Esophagus squamous epithelium (tissue), 5 donors: Measurements from ENCODE around the gene PDLIM5. TPM values are rescaled to one million over a fixed set of nuclear protein-coding genes. Genes with fewer than 3 reads are reported as not detected.

Experiments
- DNase-seq: peaks from one replicate; lab custom pipeline; 2025; lab: John Stamatoyannopoulos, UW
- H3K27ac ChIP-seq, 4 donors: fragments of 200-600 bp; sonication (generic); one replicate each; pipeline ENCODE4 v1.5.1; 2016 to 2019; ENCODE audit warnings: mild to moderate bottlenecking in 1 of 4
- H3K27me3 ChIP-seq, 4 donors: fragments of 200-600 bp; sonication (generic); 1 replicate in 3 of 4; 2 replicates in 1 of 4; pipeline versions ENCODE4 v1.5.1 to v1.6.0; 2017 to 2021; ENCODE audit warnings: antibody characterized with exemption in 1 of 4
- H3K36me3 ChIP-seq, 3 donors: fragments of 200-600 bp; sonication (generic); one replicate each; pipeline ENCODE4 v1.5.1; 2016 to 2019
- H3K4me1 ChIP-seq, 3 donors: fragments of 200-600 bp; sonication (generic); one replicate each; pipeline ENCODE4 v1.5.1; 2017 to 2019
- H3K4me3 ChIP-seq, 4 donors: fragments of 200-600 bp; sonication (generic); 1 replicate in 3 of 4; 2 replicates in 1 of 4; pipeline ENCODE4 v1.5.1; 2016 to 2019; ENCODE audit warnings: mild to moderate bottlenecking in 2 of 4, moderate library complexity in 1 of 4
- H3K9me3 ChIP-seq, 3 donors: fragments of 200-600 bp; sonication (generic); one replicate each; pipeline ENCODE4 v1.5.1; 2016 to 2019
- POLR2A ChIP-seq, 4 donors: fragments of 450-650 bp; IDR thresholded peaks; one replicate each; pipeline ENCODE4 v1.6.1; 2017; ENCODE audit warnings: antibody characterized with exemption in 4 of 4, mild to moderate bottlenecking in 4 of 4, moderate library complexity in 3 of 4
- WGBS, 2 donors: methylation state at CpG; one replicate each; pipeline ENCODE4 v1.1.5; 2018; 5-methylcytosine and 5-hydroxymethylcytosine counted together
- intact Hi-C: fragments of 100-400 bp; cut with DNase I; formaldehyde crosslinking; loops from one replicate; pipeline ENCODE4 v1.15.0; 2022
- total RNA-seq, 4 donors: library from RNA; depleted of rRNA; stranded (reverse); fragments of >200 nt; gene quantifications; one replicate each; pipeline ENCODE4 v1.1.0, GENCODE V29; 2016
- TF ChIP-seq, protein P1 (sequence below), 6 experiments: fragments of 450-650 bp in 4 of 6; fragments of 200-600 bp in 2 of 6; sonication (generic) in 2 of 6; IDR thresholded peaks; one replicate each; pipeline ENCODE4 v1.5.1; 2016 to 2019; ENCODE audit warnings: antibody characterized with exemption in 6 of 6, mild to moderate bottlenecking in 4 of 6, moderate library complexity in 4 of 6
- donor health status: DM: yes; HTN: yes; CAD: no.

The PDLIM5 gene
- total RNA-seq, 4 donors from 2014 or later = 57.0 to 204 (median 157) TPM

DNA sequence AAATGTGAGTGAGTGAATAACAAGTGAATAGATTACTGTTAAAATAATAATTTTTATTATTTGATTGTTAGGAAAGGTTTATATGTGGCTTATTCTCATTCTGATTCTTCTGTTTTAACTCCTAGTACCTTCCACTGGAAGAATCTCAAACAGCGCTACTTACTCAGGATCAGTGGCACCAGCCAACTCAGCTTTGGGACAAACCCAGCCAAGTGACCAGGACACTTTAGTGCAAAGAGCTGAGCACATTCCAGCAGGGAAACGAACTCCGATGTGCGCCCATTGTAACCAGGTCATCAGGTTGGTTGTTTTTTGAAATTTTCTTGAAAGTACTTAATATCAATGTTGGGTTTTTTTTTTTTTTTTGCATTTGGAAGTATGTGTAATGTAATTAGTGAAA is 188.4 kb downstream of the PDLIM5 start:
- Histone ChIP-seq H3K27ac (no peak overlapping the region), H3K4me1 (no peaks in the 10 kb centered on the region), H3K27me3 (no peaks in the 10 kb centered on the region), H3K36me3 (peaks cover 0 to 85% (median 2%) of the 10 kb centered on the region in 3 donors), H3K4me3 (no peak overlapping the region), H3K9me3 (no peaks in the 10 kb centered on the region)
- intact Hi-C loops = no loop called here
- TF ChIP-seq POLR2A (IDR thresholded peaks at IDR 0.05) = no peak
- TF ChIP-seq, protein P1, sequence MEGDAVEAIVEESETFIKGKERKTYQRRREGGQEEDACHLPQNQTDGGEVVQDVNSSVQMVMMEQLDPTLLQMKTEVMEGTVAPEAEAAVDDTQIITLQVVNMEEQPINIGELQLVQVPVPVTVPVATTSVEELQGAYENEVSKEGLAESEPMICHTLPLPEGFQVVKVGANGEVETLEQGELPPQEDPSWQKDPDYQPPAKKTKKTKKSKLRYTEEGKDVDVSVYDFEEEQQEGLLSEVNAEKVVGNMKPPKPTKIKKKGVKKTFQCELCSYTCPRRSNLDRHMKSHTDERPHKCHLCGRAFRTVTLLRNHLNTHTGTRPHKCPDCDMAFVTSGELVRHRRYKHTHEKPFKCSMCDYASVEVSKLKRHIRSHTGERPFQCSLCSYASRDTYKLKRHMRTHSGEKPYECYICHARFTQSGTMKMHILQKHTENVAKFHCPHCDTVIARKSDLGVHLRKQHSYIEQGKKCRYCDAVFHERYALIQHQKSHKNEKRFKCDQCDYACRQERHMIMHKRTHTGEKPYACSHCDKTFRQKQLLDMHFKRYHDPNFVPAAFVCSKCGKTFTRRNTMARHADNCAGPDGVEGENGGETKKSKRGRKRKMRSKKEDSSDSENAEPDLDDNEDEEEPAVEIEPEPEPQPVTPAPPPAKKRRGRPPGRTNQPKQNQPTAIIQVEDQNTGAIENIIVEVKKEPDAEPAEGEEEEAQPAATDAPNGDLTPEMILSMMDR (IDR thresholded peaks at IDR 0.05) = no peak
- WGBS, 2 donors = 94 to 98% methylated on average over 4 of the region's 4 CpGs
- no peak for DNase-seq

DNA sequence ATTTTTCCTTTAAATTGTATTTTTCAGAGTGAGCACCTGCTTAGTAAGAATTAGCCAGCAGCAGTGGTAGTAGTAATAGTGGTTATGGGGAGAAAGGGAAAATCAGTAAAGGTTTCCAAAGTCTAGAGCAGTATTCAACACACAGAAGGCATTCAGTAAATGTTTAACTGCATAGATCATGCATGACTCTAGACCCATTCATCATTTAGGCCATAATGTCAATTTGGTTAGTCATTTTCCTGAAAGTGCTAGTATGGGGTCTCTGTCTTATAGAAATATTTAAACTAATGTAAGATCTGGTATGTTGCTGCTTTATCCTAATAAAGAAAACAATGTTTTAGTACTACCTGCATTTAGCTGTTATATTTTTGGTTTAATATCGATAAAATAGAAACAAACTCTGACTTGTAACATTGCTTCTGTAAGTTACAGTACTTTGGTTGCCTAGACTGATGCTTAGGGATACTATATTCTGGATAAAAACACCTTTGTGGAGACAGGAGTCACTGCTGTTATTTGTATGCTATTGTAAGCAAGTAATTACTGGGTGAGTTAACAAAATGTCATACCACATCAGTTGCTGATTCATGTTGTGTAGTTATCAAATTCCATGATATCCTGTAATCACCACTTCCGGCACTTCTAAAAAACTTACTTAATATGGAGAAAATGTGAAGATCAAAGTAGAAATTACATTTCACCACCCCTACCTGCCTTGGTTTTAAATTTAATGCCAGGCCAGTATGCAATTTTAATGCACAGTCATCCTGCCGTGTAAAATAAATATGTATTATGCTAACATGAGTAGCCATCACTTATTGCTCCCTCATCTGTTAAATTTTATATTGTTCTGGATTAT is 190.2 kb downstream of the PDLIM5 start:
- Histone ChIP-seq H3K36me3 (peaks cover 0 to 95% (median 2%) of the 10 kb centered on the region in 3 donors), H3K27me3 (no peaks in the 10 kb centered on the region), H3K4me1 (no peaks in the 10 kb centered on the region), H3K9me3 (no peaks in the 10 kb centered on the region), H3K27ac (no peak overlapping the region), H3K4me3 (no peak overlapping the region)
- WGBS, 2 donors = 86 to 97% methylated on average over 3 of the region's 3 CpGs
- TF ChIP-seq, protein P1 (IDR thresholded peaks at IDR 0.05) = no peak
- no peak for TF ChIP-seq POLR2A (IDR thresholded peaks at IDR 0.05)
- intact Hi-C loops = no loop called here
- no peak for DNase-seq

DNA sequence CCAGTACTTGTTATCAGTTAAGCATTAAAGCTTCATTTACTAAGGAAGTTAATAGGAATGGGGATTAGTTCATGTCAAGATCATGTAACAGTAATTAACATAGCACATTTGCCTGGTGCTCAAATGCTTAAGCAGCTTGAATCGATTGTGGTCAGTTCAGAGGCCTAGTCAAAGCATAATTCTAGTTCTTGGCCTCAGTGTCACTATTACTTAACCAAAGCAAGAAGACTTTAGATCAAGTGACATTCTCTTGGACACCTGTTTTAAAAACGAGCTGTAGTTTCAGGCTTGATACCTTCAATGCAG is 190.8 kb downstream of the PDLIM5 start:
- Histone ChIP-seq H3K27ac (no peak overlapping the region), H3K27me3 (no peaks in the 10 kb centered on the region), H3K4me3 (no peak overlapping the region), H3K9me3 (no peaks in the 10 kb centered on the region), H3K36me3 (peaks cover 0 to 92% (median 2%) of the 10 kb centered on the region in 3 donors), H3K4me1 (no peaks in the 10 kb centered on the region)
- TF ChIP-seq, protein P1 (IDR thresholded peaks at IDR 0.05) = no peak
- intact Hi-C loops = no loop called here
- WGBS, 2 donors = 65 to 73% methylated on average over 2 of the region's 2 CpGs
- DNase-seq = no peak

DNA sequence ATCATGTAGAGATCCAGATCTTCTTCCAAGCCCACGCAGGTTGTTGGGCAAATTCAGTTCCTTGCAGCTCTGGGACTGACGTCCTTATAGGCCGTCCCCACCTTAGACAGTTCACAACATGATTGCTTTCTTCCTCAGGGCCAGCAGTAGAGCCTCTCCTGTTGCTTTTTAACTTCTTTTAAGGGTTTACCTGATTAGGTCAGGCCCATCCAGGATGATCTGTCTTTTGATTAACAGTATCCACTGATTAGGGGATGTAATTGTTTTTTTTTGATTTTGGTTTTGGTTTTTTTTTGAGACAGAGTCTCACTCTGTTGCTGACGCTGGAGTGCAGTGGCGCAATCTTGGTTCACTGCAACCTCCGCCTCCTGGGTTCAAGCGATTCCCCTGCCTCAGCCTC is 197.0 kb downstream of the PDLIM5 start:
- no peaks in the 10 kb centered on the region for H3K27me3 ChIP-seq
- intact Hi-C loops = no loop called here
- TF ChIP-seq, protein P1 (IDR thresholded peaks at IDR 0.05) = no peak
- no peak for TF ChIP-seq POLR2A (IDR thresholded peaks at IDR 0.05)
- no peak for DNase-seq
- H3K27ac ChIP-seq = no peak overlapping the region
- WGBS, 2 donors = 98 to 99% methylated on average over 7 of the region's 7 CpGs
- no peaks in the 10 kb centered on the region for H3K4me1 ChIP-seq
- peaks cover 0 to 85% (median 2%) of the 10 kb centered on the region in 3 donors for H3K36me3 ChIP-seq
- no peak overlapping the region for H3K4me3 ChIP-seq
- H3K9me3 ChIP-seq = no peaks in the 10 kb centered on the region

DNA sequence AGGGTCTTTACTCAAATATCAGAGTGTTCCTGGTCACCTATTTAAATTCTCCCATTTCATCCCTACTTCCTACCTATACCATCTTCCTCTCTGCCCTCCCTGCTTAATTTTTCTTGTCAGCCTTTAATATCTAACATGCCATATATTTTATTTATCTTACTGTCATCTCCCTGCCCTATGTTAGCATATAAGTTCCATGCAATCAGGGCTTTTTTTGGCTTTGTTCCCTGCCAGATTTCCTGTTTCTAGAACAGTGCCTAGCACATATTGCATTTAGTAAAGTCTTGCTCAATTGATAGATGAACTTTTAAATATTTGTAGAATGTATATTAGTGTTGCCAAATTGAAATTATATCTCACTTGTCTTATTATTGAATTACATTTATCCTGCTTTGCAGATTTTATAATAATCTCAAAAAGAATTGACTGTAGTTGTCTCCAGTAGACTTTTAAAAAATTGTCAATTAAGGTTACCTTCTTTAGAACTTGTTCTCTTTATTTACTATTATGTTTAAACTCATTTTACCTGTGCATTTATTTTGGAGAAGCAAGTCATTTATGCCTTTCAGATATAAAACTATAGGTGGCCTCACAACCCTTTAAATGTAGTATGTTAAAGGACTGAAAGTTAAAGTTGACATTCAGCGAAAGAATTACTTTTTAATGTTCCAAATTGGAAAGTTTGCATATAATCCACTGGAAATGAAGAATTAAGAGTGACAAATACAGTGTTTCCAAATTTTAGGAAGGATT is 197.8 kb downstream of the PDLIM5 start:
- 90 to 100% methylated on average over 1 of the region's 1 CpG for WGBS, 2 donors
- Histone ChIP-seq H3K27me3 (no peaks in the 10 kb centered on the region), H3K9me3 (no peaks in the 10 kb centered on the region), H3K36me3 (peaks cover 0 to 85% (median 2%) of the 10 kb centered on the region in 3 donors), H3K27ac (no peak overlapping the region), H3K4me3 (no peak overlapping the region), H3K4me1 (no peaks in the 10 kb centered on the region)
- intact Hi-C loops = no loop called here
- DNase-seq = no peak
- TF ChIP-seq POLR2A (IDR thresholded peaks at IDR 0.05) = no peak
- TF ChIP-seq, protein P1 (IDR thresholded peaks at IDR 0.05) = no peak
